Activated naive CD4-positive, alpha-beta T cell treated with anti-CD3 and anti-CD28 coated beads, Interleukin-2, amount 10 ng/mL, durations not matched to agents 7 days and 5 days (primary cell): ENCODE measurements around the gene ADCY3.

Experiments used
- CTCF ChIA-PET: fragments of 350-600 bp; sonication (Branson Sonifier 250); formaldehyde crosslinking; loops from one replicate; lab custom pipeline; 2021; ENCODE audit warnings: antibody characterized with exemption; lab: Charles Lee
- DNase-seq: peaks from one replicate; pipeline ENCODE4 v3.0.0-alpha.2; 2020
- H3K27ac Mint-ChIP-seq: one replicate; pipeline ENCODE4 v1.8.0; 2021; ENCODE audit warnings: mild to moderate bottlenecking, moderate library complexity, mixed read lengths
- H3K27me3 Mint-ChIP-seq: one replicate; pipeline ENCODE4 v1.8.0; 2021; ENCODE audit warnings: mild to moderate bottlenecking, mixed read lengths
- H3K36me3 Mint-ChIP-seq: one replicate; pipeline ENCODE4 v1.8.0; 2021; ENCODE audit warnings: mixed read lengths
- H3K4me1 Mint-ChIP-seq: one replicate; pipeline ENCODE4 v1.8.0; 2021; ENCODE audit warnings: mixed read lengths
- H3K4me3 Mint-ChIP-seq: one replicate; pipeline ENCODE4 v1.8.0; 2021; ENCODE audit warnings: mild to moderate bottlenecking, moderate library complexity, mixed read lengths
- H3K9me3 Mint-ChIP-seq: one replicate; pipeline ENCODE4 v1.8.0; 2021; ENCODE audit warnings: mixed read lengths

ADCY3 gene

GRCh38 chr2:24791452-24791851 lies 128.6 kb downstream of the ADCY3 start:
- H3K36me3 Mint-ChIP-seq, result peaks cover 31% of the 10 kb centered on the region
- no peaks in the 10 kb centered on the region for H3K9me3 Mint-ChIP-seq
- H3K4me1 Mint-ChIP-seq, result peaks cover 32% of the 10 kb centered on the region
- H3K27ac Mint-ChIP-seq, result no peak overlapping the region
- CTCF ChIA-PET, result interaction anchor here (0.9 to 3.7 kb wide), 5 partner anchors 14 to 381 kb away, joined by 3 to 17 read pairs (median 5); no protein-coding TSS in a partner anchor
- H3K27me3 Mint-ChIP-seq, result no peaks in the 10 kb centered on the region
- no peak overlapping the region for H3K4me3 Mint-ChIP-seq
- DNase-seq, result no peak

- CTCF ChIA-PET, result no interaction called here
- Mint-ChIP-seq H3K4me3 (no peak overlapping the region), H3K36me3 (peaks cover 13% of the 10 kb centered on the region), H3K9me3 (no peaks in the 10 kb centered on the region), H3K27me3 (peaks cover 2% of the 10 kb centered on the region), H3K4me1 (peaks cover 11% of the 10 kb centered on the region), H3K27ac (no peak overlapping the region)
- DNase-seq, result no peak
Measured at GRCh38 chr2:24788816-24789215, 131.2 kb downstream of the ADCY3 start.

GRCh38 chr2:24787532-24787931 lies 132.5 kb downstream of the ADCY3 start:
- no peaks in the 10 kb centered on the region for H3K9me3 Mint-ChIP-seq
- H3K4me3 Mint-ChIP-seq, result no peak overlapping the region
- DNase-seq, result no peak
- H3K27me3 Mint-ChIP-seq, result peaks cover 4% of the 10 kb centered on the region
- CTCF ChIA-PET, result no interaction called here
- peaks cover 8% of the 10 kb centered on the region for H3K36me3 Mint-ChIP-seq
- no peak overlapping the region for H3K27ac Mint-ChIP-seq
- H3K4me1 Mint-ChIP-seq, result peaks cover 6% of the 10 kb centered on the region

- no peak overlapping the region for H3K4me3 Mint-ChIP-seq
- no peak overlapping the region for H3K27ac Mint-ChIP-seq
- CTCF ChIA-PET, result no interaction called here
- H3K36me3 Mint-ChIP-seq, result peaks cover 8% of the 10 kb centered on the region
- peaks cover 7% of the 10 kb centered on the region for H3K27me3 Mint-ChIP-seq
- DNase-seq, result no peak
- H3K9me3 Mint-ChIP-seq, result peaks cover 2% of the 10 kb centered on the region
- no peaks in the 10 kb centered on the region for H3K4me1 Mint-ChIP-seq
Measured at GRCh38 chr2:24785671-24786321, 134.2 kb downstream of the ADCY3 start.

- H3K4me1 Mint-ChIP-seq, result no peaks in the 10 kb centered on the region
- no peak overlapping the region for H3K4me3 Mint-ChIP-seq
- no peak overlapping the region for H3K27ac Mint-ChIP-seq
- DNase-seq, result no peak
- H3K36me3 Mint-ChIP-seq, result no peaks in the 10 kb centered on the region
- H3K27me3 Mint-ChIP-seq, result peaks cover 11% of the 10 kb centered on the region
- CTCF ChIA-PET, result no interaction called here
- peaks cover 2% of the 10 kb centered on the region for H3K9me3 Mint-ChIP-seq
Measured at GRCh38 chr2:24783641-24784040, 136.4 kb downstream of the ADCY3 start.

- no peaks in the 10 kb centered on the region for H3K4me1 Mint-ChIP-seq
- H3K27me3 Mint-ChIP-seq, result peaks cover 27% of the 10 kb centered on the region
- H3K4me3 Mint-ChIP-seq, result no peak overlapping the region
- H3K36me3 Mint-ChIP-seq, result no peaks in the 10 kb centered on the region
- no peak overlapping the region for H3K27ac Mint-ChIP-seq
- H3K9me3 Mint-ChIP-seq, result peaks cover 2% of the 10 kb centered on the region
- CTCF ChIA-PET, result interaction anchor here (0.9 to 1.6 kb wide), 2 partner anchors 13 to 166 kb away, joined by 3 to 5 read pairs; no protein-coding TSS in a partner anchor
- no peak for DNase-seq
Measured at GRCh38 chr2:24779116-24779515, 140.9 kb downstream of the ADCY3 start.

- CTCF ChIA-PET, result no interaction called here
Measured at GRCh38 chr2:24774373-24774772, 145.7 kb downstream of the ADCY3 start.

GRCh38 chr2:24771764-24772586 lies 148.1 kb downstream of the ADCY3 start:
- peaks cover 9% of the 10 kb centered on the region for H3K27me3 Mint-ChIP-seq
- H3K4me3 Mint-ChIP-seq, result no peak overlapping the region
- no peak overlapping the region for H3K27ac Mint-ChIP-seq
- peaks cover 11% of the 10 kb centered on the region for H3K36me3 Mint-ChIP-seq
- H3K9me3 Mint-ChIP-seq, result no peaks in the 10 kb centered on the region
- no peak for DNase-seq
- no peaks in the 10 kb centered on the region for H3K4me1 Mint-ChIP-seq
- CTCF ChIA-PET, result no interaction called here

More at GRCh38 chr2:24774373-24774772, 145.7 kb downstream of the ADCY3 start:
- DNase-seq, result no peak
- no peaks in the 10 kb centered on the region for H3K4me1 Mint-ChIP-seq
- no peak overlapping the region for H3K4me3 Mint-ChIP-seq
- peaks cover 17% of the 10 kb centered on the region for H3K27me3 Mint-ChIP-seq
- no peak overlapping the region for H3K27ac Mint-ChIP-seq
- no peaks in the 10 kb centered on the region for H3K9me3 Mint-ChIP-seq
- H3K36me3 Mint-ChIP-seq, result peaks cover 7% of the 10 kb centered on the region

GRCh38 chr2:24771061-24771460 lies 149.0 kb downstream of the ADCY3 start:
- Mint-ChIP-seq H3K36me3 (peaks cover 16% of the 10 kb centered on the region), H3K27me3 (peaks cover 2% of the 10 kb centered on the region), H3K4me1 (peaks cover 8% of the 10 kb centered on the region), H3K4me3 (no peak overlapping the region), H3K27ac (no peak overlapping the region), H3K9me3 (no peaks in the 10 kb centered on the region)
- CTCF ChIA-PET, result no interaction called here
- DNase-seq, result no peak
